ENCODE results near the gene STK16.

STK16 gene

DNA sequence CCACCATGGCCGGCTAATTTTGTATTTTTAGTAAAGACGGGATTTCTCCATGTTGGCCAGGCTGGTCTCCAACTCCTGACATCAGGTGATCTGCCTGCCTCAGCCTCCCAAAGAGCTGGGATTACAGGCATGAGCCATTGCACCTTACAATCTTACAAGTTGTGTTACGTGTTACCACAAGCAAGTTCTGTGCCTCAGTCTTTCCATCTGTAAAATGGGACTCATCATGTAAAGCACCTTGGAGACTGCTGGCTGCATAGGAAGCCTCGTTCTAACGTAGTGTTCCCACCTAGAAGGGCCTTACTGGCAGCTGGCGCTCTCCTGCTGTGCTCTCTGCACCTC is 43.9 kb downstream of the STK16 start:
- H3K4me2 ChIP-seq (ENCODE audit: low read length): no peak overlapping the region
- H3K4me3 ChIP-seq (ENCODE audit: low read length): no peak overlapping the region
- H3K27me3 ChIP-seq (ENCODE audit: low read depth, low read length): no peaks in the 10 kb centered on the region
- no peaks in the 10 kb centered on the region for H4K20me1 ChIP-seq (ENCODE audit: insufficient read depth, low read length)
- no peak for TF ChIP-seq EZH2phosphoT487 (IDR thresholded peaks at IDR 0.05; ENCODE audit: low read depth)
- TF ChIP-seq, protein P1, sequence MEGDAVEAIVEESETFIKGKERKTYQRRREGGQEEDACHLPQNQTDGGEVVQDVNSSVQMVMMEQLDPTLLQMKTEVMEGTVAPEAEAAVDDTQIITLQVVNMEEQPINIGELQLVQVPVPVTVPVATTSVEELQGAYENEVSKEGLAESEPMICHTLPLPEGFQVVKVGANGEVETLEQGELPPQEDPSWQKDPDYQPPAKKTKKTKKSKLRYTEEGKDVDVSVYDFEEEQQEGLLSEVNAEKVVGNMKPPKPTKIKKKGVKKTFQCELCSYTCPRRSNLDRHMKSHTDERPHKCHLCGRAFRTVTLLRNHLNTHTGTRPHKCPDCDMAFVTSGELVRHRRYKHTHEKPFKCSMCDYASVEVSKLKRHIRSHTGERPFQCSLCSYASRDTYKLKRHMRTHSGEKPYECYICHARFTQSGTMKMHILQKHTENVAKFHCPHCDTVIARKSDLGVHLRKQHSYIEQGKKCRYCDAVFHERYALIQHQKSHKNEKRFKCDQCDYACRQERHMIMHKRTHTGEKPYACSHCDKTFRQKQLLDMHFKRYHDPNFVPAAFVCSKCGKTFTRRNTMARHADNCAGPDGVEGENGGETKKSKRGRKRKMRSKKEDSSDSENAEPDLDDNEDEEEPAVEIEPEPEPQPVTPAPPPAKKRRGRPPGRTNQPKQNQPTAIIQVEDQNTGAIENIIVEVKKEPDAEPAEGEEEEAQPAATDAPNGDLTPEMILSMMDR (IDR thresholded peaks at IDR 0.05; ENCODE audit: low read depth, low read length): no peak
- no peaks in the 10 kb centered on the region for H3K4me1 ChIP-seq (ENCODE audit: low read length)
- H2AFZ ChIP-seq (ENCODE audit: low read depth, low read length): no peak overlapping the region
- no peaks in the 10 kb centered on the region for H3K36me3 ChIP-seq (replicated peaks; ENCODE audit: low read depth, low read length)
- H3K27ac ChIP-seq (ENCODE audit: low read length): no peak overlapping the region
- no peaks in the 10 kb centered on the region for H3K79me2 ChIP-seq (ENCODE audit: low read length)
- no peak overlapping the region for H3K9ac ChIP-seq (ENCODE audit: low read length)
- no peaks in the 10 kb centered on the region for H3K9me3 ChIP-seq (ENCODE audit: insufficient read depth, low read length)

DNA sequence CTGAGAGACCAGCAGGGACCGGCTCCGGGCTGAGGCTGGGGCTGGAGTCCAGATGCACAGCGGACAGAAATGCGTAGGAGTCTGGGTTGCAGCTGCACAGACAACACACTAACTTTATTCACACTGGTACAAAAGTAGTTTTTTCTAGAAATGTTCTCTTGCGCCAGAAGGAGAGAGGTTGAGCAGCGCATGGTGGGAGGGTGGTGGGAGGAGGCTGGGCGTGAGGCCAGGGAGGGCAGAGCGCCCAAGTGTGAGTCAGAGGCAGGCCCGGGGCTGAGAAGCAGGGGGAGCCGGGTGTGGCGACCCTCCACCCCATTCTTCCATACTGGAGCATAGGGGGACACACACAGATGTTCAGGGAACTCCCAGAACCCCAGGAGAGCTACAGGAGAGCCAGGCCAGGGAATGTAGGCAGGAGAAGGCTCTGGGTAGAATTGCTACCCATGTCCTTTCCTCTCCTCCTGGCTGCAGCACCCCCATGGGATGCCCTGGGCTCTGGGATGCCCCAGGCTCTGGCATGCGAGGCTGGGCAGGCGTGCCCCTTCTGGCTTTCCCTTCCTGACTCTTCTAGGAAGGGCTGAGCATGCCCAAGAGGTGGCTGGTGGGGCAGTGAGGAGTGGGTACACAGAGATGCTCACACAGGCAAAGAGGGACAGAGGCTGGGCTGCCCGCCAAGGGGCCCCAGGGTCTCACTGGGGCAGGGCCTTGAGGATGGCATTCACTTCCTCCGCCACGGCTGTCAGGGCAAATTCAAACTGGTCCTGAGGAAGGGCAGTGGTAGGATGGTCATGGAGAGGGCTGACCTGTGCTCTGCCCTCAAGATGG is 44.5 kb downstream of the STK16 start:
- Histone ChIP-seq H2AFZ (ENCODE audit: low read depth, low read length) (no peak overlapping the region), H3K27me3 (ENCODE audit: low read depth, low read length) (no peaks in the 10 kb centered on the region), H3K36me3 (replicated peaks; ENCODE audit: low read depth, low read length) (no peaks in the 10 kb centered on the region), H3K4me1 (ENCODE audit: low read length) (no peaks in the 10 kb centered on the region), H3K9me3 (ENCODE audit: insufficient read depth, low read length) (no peaks in the 10 kb centered on the region), H3K79me2 (ENCODE audit: low read length) (no peaks in the 10 kb centered on the region), H3K27ac (ENCODE audit: low read length) (no peak overlapping the region), H3K9ac (ENCODE audit: low read length) (no peak overlapping the region), H4K20me1 (ENCODE audit: insufficient read depth, low read length) (no peaks in the 10 kb centered on the region), H3K4me3 (ENCODE audit: low read length) (no peak overlapping the region), H3K4me2 (ENCODE audit: low read length) (no peak overlapping the region)
- TF ChIP-seq EZH2phosphoT487 (IDR thresholded peaks at IDR 0.05; ENCODE audit: low read depth): no peak
- TF ChIP-seq, protein P1 (IDR thresholded peaks at IDR 0.05; ENCODE audit: low read depth, low read length): no peak

DNA sequence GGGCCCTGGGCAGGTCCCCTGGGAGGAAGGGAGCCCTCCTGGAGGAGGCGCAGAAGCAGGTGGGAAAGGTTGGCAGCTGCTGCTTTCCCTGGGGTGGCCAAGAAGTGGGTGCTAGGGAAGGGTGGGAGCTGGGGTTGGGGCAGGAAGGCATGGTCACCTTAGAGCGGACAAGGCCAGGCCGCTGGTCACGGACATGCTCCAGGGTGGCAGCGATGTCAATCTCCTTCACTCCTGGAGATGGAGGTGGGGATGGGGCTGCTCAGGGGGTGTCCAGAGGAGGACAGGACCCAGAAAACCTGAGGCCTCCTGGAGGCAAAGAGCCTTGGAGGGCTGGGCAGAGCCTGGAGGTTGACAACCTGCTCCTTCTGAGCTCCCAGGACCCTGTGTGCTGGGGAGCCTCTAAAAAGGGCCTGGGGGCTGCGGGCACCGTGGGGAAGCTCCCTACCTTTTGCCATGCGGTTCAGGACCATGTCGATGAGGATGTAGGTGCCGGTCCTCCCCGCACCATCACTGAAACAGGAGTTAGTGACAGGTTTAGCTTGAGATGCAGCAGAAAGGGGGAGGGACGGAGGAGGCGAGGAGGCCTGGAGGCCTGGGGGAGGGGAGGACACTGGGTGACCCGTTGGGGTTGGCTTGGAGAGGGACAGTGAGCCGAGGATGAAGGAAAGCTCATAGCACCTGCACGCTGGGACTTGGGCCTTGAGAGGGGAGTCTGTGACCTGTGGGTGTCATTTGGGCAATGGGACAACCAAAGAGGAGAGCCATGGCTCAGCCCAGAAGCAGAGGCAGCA is 45.3 kb downstream of the STK16 start:
- Histone ChIP-seq H3K4me2 (ENCODE audit: low read length) (no peak overlapping the region), H3K4me1 (ENCODE audit: low read length) (peaks cover 6% of the 10 kb centered on the region; the same call in 1 of the 2 replicates), H3K79me2 (ENCODE audit: low read length) (no peaks in the 10 kb centered on the region), H3K9me3 (ENCODE audit: insufficient read depth, low read length) (no peaks in the 10 kb centered on the region), H4K20me1 (ENCODE audit: insufficient read depth, low read length) (no peaks in the 10 kb centered on the region), H3K9ac (ENCODE audit: low read length) (no peak overlapping the region), H3K36me3 (replicated peaks; ENCODE audit: low read depth, low read length) (no peaks in the 10 kb centered on the region), H2AFZ (ENCODE audit: low read depth, low read length) (no peak overlapping the region), H3K27ac (ENCODE audit: low read length) (no peak overlapping the region), H3K27me3 (ENCODE audit: low read depth, low read length) (0 out of 2 replicates have a peak, but pooled peaks cover 3% of the 10 kb centered on the region), H3K4me3 (ENCODE audit: low read length) (no peak overlapping the region)
- no peak for TF ChIP-seq EZH2phosphoT487 (IDR thresholded peaks at IDR 0.05; ENCODE audit: low read depth)
- TF ChIP-seq, protein P1 (IDR thresholded peaks at IDR 0.05; ENCODE audit: low read depth, low read length): no peak

DNA sequence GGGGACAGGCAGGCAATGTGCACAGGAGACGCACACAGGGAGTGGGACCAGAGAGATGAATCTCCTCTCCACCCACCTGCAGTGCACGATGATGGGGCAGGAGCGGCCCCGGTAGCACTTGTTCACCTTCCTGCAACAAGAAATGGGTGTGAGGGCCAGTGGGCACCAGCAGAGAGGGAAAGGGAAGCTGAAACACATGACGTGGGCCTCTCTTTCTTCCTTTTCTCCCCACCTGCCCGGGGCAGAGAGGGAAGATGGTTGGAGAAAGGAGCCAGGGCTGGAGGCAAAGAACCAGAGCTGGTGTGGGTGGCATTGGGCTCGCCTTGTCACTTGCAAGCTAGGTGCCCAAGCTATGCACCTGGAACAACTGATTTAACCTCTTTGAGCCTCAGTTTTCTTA is 46.1 kb downstream of the STK16 start:
- TF ChIP-seq EZH2phosphoT487 (IDR thresholded peaks at IDR 0.05; ENCODE audit: low read depth): no peak
- TF ChIP-seq, protein P1 (IDR thresholded peaks at IDR 0.05; ENCODE audit: low read depth, low read length): no peak
- 0 out of 2 replicates have a peak, but pooled peaks cover 4% of the 10 kb centered on the region for H3K27me3 ChIP-seq (ENCODE audit: low read depth, low read length)
- no peaks in the 10 kb centered on the region for H4K20me1 ChIP-seq (ENCODE audit: insufficient read depth, low read length)
- no peak overlapping the region for H3K4me3 ChIP-seq (ENCODE audit: low read length)
- H3K4me2 ChIP-seq (ENCODE audit: low read length): no peak overlapping the region
- H2AFZ ChIP-seq (ENCODE audit: low read depth, low read length): no peak overlapping the region
- no peak overlapping the region for H3K27ac ChIP-seq (ENCODE audit: low read length)
- H3K9ac ChIP-seq (ENCODE audit: low read length): no peak overlapping the region
- H3K79me2 ChIP-seq (ENCODE audit: low read length): no peaks in the 10 kb centered on the region
- no peaks in the 10 kb centered on the region for H3K9me3 ChIP-seq (ENCODE audit: insufficient read depth, low read length)
- H3K36me3 ChIP-seq (replicated peaks; ENCODE audit: low read depth, low read length): no peaks in the 10 kb centered on the region
- peaks cover 6% of the 10 kb centered on the region; the same call in 1 of the 2 replicates for H3K4me1 ChIP-seq (ENCODE audit: low read length)
